ENCODE measurements around the gene SLC22A23.
"Not testable (repeated sequence)": the region's sequence is repeated elsewhere in the genome, so short reads cannot be mapped to it uniquely, and the experiment has no call there.

SLC22A23 gene

GRCh38 chr6:3252861-3253596 lies 203.8 kb downstream of the SLC22A23 start:
- Histone ChIP-seq H3K27ac (ENCODE audit: low read depth in 2 of 2, low read length in 2 of 2) (no peak overlapping the region), H3K4me1 (ENCODE audit: control insufficient read depth in 2 of 2, insufficient read depth in 2 of 2, low read length in 2 of 2) (peaks cover 6 to 8% of the 10 kb centered on the region in 2 donors), H3K9ac (ENCODE audit: low read depth in 1 of 2, low read length in 2 of 2) (no peak overlapping the region), H3K4me3 (ENCODE audit: low read length in 2 of 2) (no peak overlapping the region), H3K9me3 (ENCODE audit: control insufficient read depth in 2 of 2, low read length in 2 of 2) (no peaks in the 10 kb centered on the region), H3K27me3 (ENCODE audit: control insufficient read depth in 2 of 2, insufficient read depth in 2 of 2, low read length in 2 of 2) (no peaks in the 10 kb centered on the region), H3K36me3 (ENCODE audit: control insufficient read depth in 2 of 2, insufficient read depth in 2 of 2, low read length in 2 of 2) (no peaks in the 10 kb centered on the region)

- no peak overlapping the region for H3K4me3 ChIP-seq (ENCODE audit: low read length in 2 of 2)
- H3K4me1 ChIP-seq (ENCODE audit: control insufficient read depth in 2 of 2, insufficient read depth in 2 of 2, low read length in 2 of 2): peaks cover 11% of the 10 kb centered on the region in 2 donors
- no peak overlapping the region for H3K27ac ChIP-seq (ENCODE audit: low read depth in 2 of 2, low read length in 2 of 2)
- peaks cover 0 to 2% of the 10 kb centered on the region in 2 donors for H3K27me3 ChIP-seq (ENCODE audit: control insufficient read depth in 2 of 2, insufficient read depth in 2 of 2, low read length in 2 of 2)
- no peaks in the 10 kb centered on the region for H3K9me3 ChIP-seq (ENCODE audit: control insufficient read depth in 2 of 2, low read length in 2 of 2)
- no peaks in the 10 kb centered on the region for H3K36me3 ChIP-seq (ENCODE audit: control insufficient read depth in 2 of 2, insufficient read depth in 2 of 2, low read length in 2 of 2)
- no peak overlapping the region for H3K9ac ChIP-seq (ENCODE audit: low read depth in 1 of 2, low read length in 2 of 2)
These were observed 204.5 kb downstream of the SLC22A23 start for GRCh38 chr6:3252369-3252768.

- no peaks in the 10 kb centered on the region for H3K9me3 ChIP-seq (ENCODE audit: control insufficient read depth in 2 of 2, low read length in 2 of 2)
- peaks cover 11 to 13% of the 10 kb centered on the region in 2 donors for H3K4me1 ChIP-seq (ENCODE audit: control insufficient read depth in 2 of 2, insufficient read depth in 2 of 2, low read length in 2 of 2)
- H3K4me3 ChIP-seq (ENCODE audit: low read length in 2 of 2): peak overlapping the region in 1 of 2 donors; percentile 37
- no peaks in the 10 kb centered on the region for H3K36me3 ChIP-seq (ENCODE audit: control insufficient read depth in 2 of 2, insufficient read depth in 2 of 2, low read length in 2 of 2)
- H3K27me3 ChIP-seq (ENCODE audit: control insufficient read depth in 2 of 2, insufficient read depth in 2 of 2, low read length in 2 of 2): peaks cover 3% of the 10 kb centered on the region in 2 donors
- H3K27ac ChIP-seq (ENCODE audit: low read depth in 2 of 2, low read length in 2 of 2): no peak overlapping the region
- no peak overlapping the region for H3K9ac ChIP-seq (ENCODE audit: low read depth in 1 of 2, low read length in 2 of 2)
These were observed 205.2 kb downstream of the SLC22A23 start for GRCh38 chr6:3251462-3252314.

GRCh38 chr6:3250231-3250675 lies 206.6 kb downstream of the SLC22A23 start:
- no peak overlapping the region for H3K27ac ChIP-seq (ENCODE audit: low read depth in 2 of 2, low read length in 2 of 2)
- H3K4me3 ChIP-seq (ENCODE audit: low read length in 2 of 2): no peak overlapping the region
- peaks cover 3% of the 10 kb centered on the region in 2 donors for H3K27me3 ChIP-seq (ENCODE audit: control insufficient read depth in 2 of 2, insufficient read depth in 2 of 2, low read length in 2 of 2)
- H3K36me3 ChIP-seq (ENCODE audit: control insufficient read depth in 2 of 2, insufficient read depth in 2 of 2, low read length in 2 of 2): no peaks in the 10 kb centered on the region
- no peaks in the 10 kb centered on the region for H3K9me3 ChIP-seq (ENCODE audit: control insufficient read depth in 2 of 2, low read length in 2 of 2)
- H3K9ac ChIP-seq (ENCODE audit: low read depth in 1 of 2, low read length in 2 of 2): no peak overlapping the region
- peaks cover 11 to 13% of the 10 kb centered on the region in 2 donors for H3K4me1 ChIP-seq (ENCODE audit: control insufficient read depth in 2 of 2, insufficient read depth in 2 of 2, low read length in 2 of 2)

GRCh38 chr6:3249821-3250220 lies 207.0 kb downstream of the SLC22A23 start:
- Histone ChIP-seq H3K9ac (ENCODE audit: low read depth in 1 of 2, low read length in 2 of 2) (no peak overlapping the region), H3K27me3 (ENCODE audit: control insufficient read depth in 2 of 2, insufficient read depth in 2 of 2, low read length in 2 of 2) (peaks cover 3% of the 10 kb centered on the region in 2 donors), H3K4me1 (ENCODE audit: control insufficient read depth in 2 of 2, insufficient read depth in 2 of 2, low read length in 2 of 2) (peaks cover 11 to 13% of the 10 kb centered on the region in 2 donors), H3K9me3 (ENCODE audit: control insufficient read depth in 2 of 2, low read length in 2 of 2) (no peaks in the 10 kb centered on the region), H3K36me3 (ENCODE audit: control insufficient read depth in 2 of 2, insufficient read depth in 2 of 2, low read length in 2 of 2) (no peaks in the 10 kb centered on the region), H3K4me3 (ENCODE audit: low read length in 2 of 2) (no peak overlapping the region), H3K27ac (ENCODE audit: low read depth in 2 of 2, low read length in 2 of 2) (no peak overlapping the region)

- no peaks in the 10 kb centered on the region for H3K9me3 ChIP-seq (ENCODE audit: control insufficient read depth in 2 of 2, low read length in 2 of 2)
- peak overlapping the region; percentile 47 for H3K9ac ChIP-seq (ENCODE audit: low read depth in 1 of 2, low read length in 2 of 2)
- H3K36me3 ChIP-seq (ENCODE audit: control insufficient read depth in 2 of 2, insufficient read depth in 2 of 2, low read length in 2 of 2): no peaks in the 10 kb centered on the region
- peak overlapping the region; percentile 52 to 64 for H3K4me3 ChIP-seq (ENCODE audit: low read length in 2 of 2)
- peaks cover 11 to 13% of the 10 kb centered on the region in 2 donors for H3K4me1 ChIP-seq (ENCODE audit: control insufficient read depth in 2 of 2, insufficient read depth in 2 of 2, low read length in 2 of 2)
- no peak overlapping the region for H3K27ac ChIP-seq (ENCODE audit: low read depth in 2 of 2, low read length in 2 of 2)
- peaks cover 3 to 5% of the 10 kb centered on the region in 2 donors for H3K27me3 ChIP-seq (ENCODE audit: control insufficient read depth in 2 of 2, insufficient read depth in 2 of 2, low read length in 2 of 2)
These were observed 209.3 kb downstream of the SLC22A23 start for GRCh38 chr6:3247255-3248146.

GRCh38 chr6:3245216-3245615 lies 211.6 kb downstream of the SLC22A23 start:
- Histone ChIP-seq H3K4me1 (ENCODE audit: control insufficient read depth in 2 of 2, insufficient read depth in 2 of 2, low read length in 2 of 2) (peaks cover 6 to 9% of the 10 kb centered on the region in 2 donors), H3K36me3 (ENCODE audit: control insufficient read depth in 2 of 2, insufficient read depth in 2 of 2, low read length in 2 of 2) (no peaks in the 10 kb centered on the region), H3K9ac (ENCODE audit: low read depth in 1 of 2, low read length in 2 of 2) (no peak overlapping the region), H3K4me3 (ENCODE audit: low read length in 2 of 2) (no peak overlapping the region), H3K9me3 (ENCODE audit: control insufficient read depth in 2 of 2, low read length in 2 of 2) (no peaks in the 10 kb centered on the region), H3K27me3 (ENCODE audit: control insufficient read depth in 2 of 2, insufficient read depth in 2 of 2, low read length in 2 of 2) (peaks cover 3 to 5% of the 10 kb centered on the region in 2 donors), H3K27ac (ENCODE audit: low read depth in 2 of 2, low read length in 2 of 2) (no peak overlapping the region)

- H3K4me3 ChIP-seq (ENCODE audit: low read length in 2 of 2); H3K27ac ChIP-seq (ENCODE audit: low read depth in 2 of 2, low read length in 2 of 2); H3K27me3 ChIP-seq (ENCODE audit: control insufficient read depth in 2 of 2, insufficient read depth in 2 of 2, low read length in 2 of 2); H3K4me1 ChIP-seq (ENCODE audit: control insufficient read depth in 2 of 2, insufficient read depth in 2 of 2, low read length in 2 of 2); H3K9ac ChIP-seq (ENCODE audit: low read depth in 1 of 2, low read length in 2 of 2); H3K36me3 ChIP-seq (ENCODE audit: control insufficient read depth in 2 of 2, insufficient read depth in 2 of 2, low read length in 2 of 2); H3K9me3 ChIP-seq (ENCODE audit: control insufficient read depth in 2 of 2, low read length in 2 of 2): not testable (repeated sequence)
These were observed 212.1 kb downstream of the SLC22A23 start for GRCh38 chr6:3244832-3245161.

- Histone ChIP-seq H3K36me3 (ENCODE audit: control insufficient read depth in 2 of 2, insufficient read depth in 2 of 2, low read length in 2 of 2) (no peaks in the 10 kb centered on the region), H3K4me3 (ENCODE audit: low read length in 2 of 2) (no peak overlapping the region), H3K27me3 (ENCODE audit: control insufficient read depth in 2 of 2, insufficient read depth in 2 of 2, low read length in 2 of 2) (peaks cover 3 to 5% of the 10 kb centered on the region in 2 donors), H3K9me3 (ENCODE audit: control insufficient read depth in 2 of 2, low read length in 2 of 2) (no peaks in the 10 kb centered on the region), H3K4me1 (ENCODE audit: control insufficient read depth in 2 of 2, insufficient read depth in 2 of 2, low read length in 2 of 2) (peaks cover 6 to 9% of the 10 kb centered on the region in 2 donors), H3K9ac (ENCODE audit: low read depth in 1 of 2, low read length in 2 of 2) (no peak overlapping the region), H3K27ac (ENCODE audit: low read depth in 2 of 2, low read length in 2 of 2) (no peak overlapping the region)
These were observed 212.6 kb downstream of the SLC22A23 start for GRCh38 chr6:3244003-3244831.

Measured in mucosa of rectum (tissue), 2 donors.